Measurements from ENCODE around the gene NAGK.
"Not testable (repeated sequence)": the region's sequence is repeated elsewhere in the genome, so short reads cannot be mapped to it uniquely, and the experiment has no call there.

The NAGK gene

GRCh38 chr2:71068218-71069035 is at the start of gene NAGK:
TSS of gene NAGK (plus strand) at chr2:71068648. CDS start at chr2:71068684, 36 bp downstream.
- peak; percentile 93 to 96 for DNase-seq (ENCODE audit: low read depth in 2 of 2)

GRCh38 chr2:71019989-71020388 is 48.5 kb upstream of the NAGK start:
- DNase-seq (ENCODE audit: low read depth in 2 of 2): not testable (repeated sequence)

- DNase-seq (ENCODE audit: low read depth in 2 of 2): not testable (repeated sequence)
These were observed 47.1 kb upstream of the NAGK start for GRCh38 chr2:71021394-71021793.

GRCh38 chr2:71023553-71024243 is 44.8 kb upstream of the NAGK start:
- DNase-seq (ENCODE audit: low read depth in 2 of 2): peak; percentile 47 to 67

- not testable (repeated sequence) for DNase-seq (ENCODE audit: low read depth in 2 of 2)
These were observed 32.2 kb upstream of the NAGK start for GRCh38 chr2:71036296-71036695.

GRCh38 chr2:71042287-71042686 is 26.2 kb upstream of the NAGK start:
- no peak for DNase-seq (ENCODE audit: low read depth in 2 of 2)

GRCh38 chr2:71043531-71044407 is 24.7 kb upstream of the NAGK start:
- DNase-seq (ENCODE audit: low read depth in 2 of 2): no peak

GRCh38 chr2:71045151-71045550 is 23.3 kb upstream of the NAGK start:
- no peak for DNase-seq (ENCODE audit: low read depth in 2 of 2)

- no peak for DNase-seq (ENCODE audit: low read depth in 2 of 2)
These were observed 22.4 kb upstream of the NAGK start for GRCh38 chr2:71045865-71046548.

- DNase-seq (ENCODE audit: low read depth in 2 of 2): no peak
These were observed 20.4 kb upstream of the NAGK start for GRCh38 chr2:71048096-71048495.

GRCh38 chr2:71049704-71050360 is 18.6 kb upstream of the NAGK start:
- DNase-seq (ENCODE audit: low read depth in 2 of 2): peak; percentile 27 to 51

- DNase-seq (ENCODE audit: low read depth in 2 of 2): not testable (repeated sequence)
These were observed 13.2 kb upstream of the NAGK start for GRCh38 chr2:71055206-71055740.

- no peak for DNase-seq (ENCODE audit: low read depth in 2 of 2)
These were observed 8.2 kb upstream of the NAGK start for GRCh38 chr2:71060211-71060610.

GRCh38 chr2:71060871-71061270 is 7.6 kb upstream of the NAGK start:
- DNase-seq (ENCODE audit: low read depth in 2 of 2): no peak

- no peak for DNase-seq (ENCODE audit: low read depth in 2 of 2)
These were observed 5.2 kb upstream of the NAGK start for GRCh38 chr2:71063216-71063615.

- DNase-seq (ENCODE audit: low read depth in 2 of 2): no peak
These were observed 4.3 kb upstream of the NAGK start for GRCh38 chr2:71064110-71064611.

GRCh38 chr2:71064754-71065621 is 3.5 kb upstream of the NAGK start:
- DNase-seq (ENCODE audit: low read depth in 2 of 2): no peak

GRCh38 chr2:71066856-71067255 is 1.6 kb upstream of the NAGK start:
- no peak for DNase-seq (ENCODE audit: low read depth in 2 of 2)

GRCh38 chr2:71067567-71068217 is 756 bp upstream of the NAGK start:
- DNase-seq (ENCODE audit: low read depth in 2 of 2): no peak
